ENCODE results near the gene BTN2A1. TPM values are rescaled to one million over a fixed set of nuclear protein-coding genes. Genes with fewer than 3 reads are reported as not detected.

BTN2A1 gene
- total and polyA plus RNA-seq, 9 of the 15 experiments (the other 6 are each of a cell fraction or from before 2014, with no cell fraction given): 6.7 to 22.1 (median 16.4) TPM

DNA sequence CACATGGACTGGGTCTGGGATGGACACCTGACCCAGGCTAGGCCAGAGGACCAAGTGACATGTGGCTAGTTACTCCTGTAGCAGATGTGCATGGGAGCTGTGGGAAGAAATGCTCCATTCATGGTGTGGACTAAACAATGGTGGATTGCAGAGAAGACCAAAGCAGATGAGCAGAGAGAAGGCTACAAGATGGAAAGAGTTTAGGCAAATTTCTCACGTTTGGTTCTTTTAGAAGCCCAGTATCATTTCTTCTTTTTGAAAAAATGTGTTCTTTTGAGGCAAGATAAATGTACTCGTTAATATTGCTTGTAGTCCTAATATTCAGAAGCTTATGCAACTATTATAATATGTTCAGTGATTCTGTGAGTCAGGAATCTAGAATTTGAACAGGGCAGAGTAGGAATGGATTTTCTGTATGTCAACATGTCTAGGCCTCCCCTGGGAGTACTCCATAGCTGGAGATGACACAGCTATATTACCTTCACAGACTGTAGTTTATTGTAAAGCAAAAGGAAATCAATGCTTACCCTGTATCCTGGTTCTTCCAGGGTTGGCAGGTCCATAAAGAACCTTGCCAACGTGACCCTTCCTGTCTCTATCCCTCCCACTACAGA is 2.3 kb upstream of the BTN2A1 start:
- Histone ChIP-seq H3K9me3 (replicated peaks; ENCODE audit: control insufficient read depth, insufficient read depth, low read depth, low read length) (no peaks in the 10 kb centered on the region), H3K4me3 (no peak overlapping the region), H3K9ac (ENCODE audit: insufficient read depth in 1 of 2, low read depth in 2 of 2, low read length in 2 of 2) (no peak overlapping the region; a peak in 1 of 4 replicates), H3K36me3 (ENCODE audit: control insufficient read depth, insufficient read depth, low read length) (peaks cover 16% of the 10 kb centered on the region), H3K79me2 (ENCODE audit: control insufficient read depth, insufficient read depth, low read length) (peaks cover 23% of the 10 kb centered on the region), H3K27me3 (ENCODE audit: control insufficient read depth in 2 of 2, insufficient read depth in 2 of 2, low read length in 2 of 2) (no peaks in the 10 kb centered on the region), H2AFZ (ENCODE audit: low read depth, low read length) (peak overlapping the region; percentile 9; the same call in 1 of the 2 replicates), H3K27ac (ENCODE audit: extremely low read depth, low read depth, low read length) (no peak overlapping the region), H3K4me2 (ENCODE audit: insufficient read depth, low read length) (no peak overlapping the region), H3K4me1 (replicated peaks in 1 of 2; ENCODE audit: control insufficient read depth in 2 of 2, insufficient read depth in 2 of 2, low read length in 2 of 2) (peaks cover 6 to 14% of the 10 kb centered on the region in 2 experiments; a peak in 3 of 5 replicates), H4K20me1 (replicated peaks; ENCODE audit: control insufficient read depth, insufficient read depth, low read length) (no peaks in the 10 kb centered on the region), H3K9me1 (ENCODE audit: control insufficient read depth, insufficient read depth, low read length) (no peaks in the 10 kb centered on the region)
- 37% methylated on average over 3 of the region's 3 CpGs for WGBS (ENCODE audit: insufficient coverage, low coverage, missing lambda C conversion rate)
- in situ Hi-C loops (cut with MboI) (no loop called here), intact Hi-C loops (cut with micrococcal nuclease) (no loop called here)
- FAIRE-seq (no peak), ATAC-seq (no peak), DNase-seq (ENCODE audit: extremely low read depth in 1 of 4, low spot score in 3 of 4) (no peak)
- no TSS peak for BruUV-seq (replicated peaks)
- POLR2A ChIA-PET: interaction anchor here (0.5 to 3.0 kb wide), 5 partner anchors 10 to 296 kb away, joined by 3 to 21 read pairs (median 3); no protein-coding TSS in a partner anchor
- CTCF ChIA-PET (ENCODE audit: low intra/inter-chr PET ratio): no interaction called here
- 0 out of 2 replicates have a peak, but pooled peaks have one; percentile 32 for TF ChIP-seq ZNF24 (IDR thresholded peaks at IDR 0.05)
- TF ChIP-seq, protein P1, sequence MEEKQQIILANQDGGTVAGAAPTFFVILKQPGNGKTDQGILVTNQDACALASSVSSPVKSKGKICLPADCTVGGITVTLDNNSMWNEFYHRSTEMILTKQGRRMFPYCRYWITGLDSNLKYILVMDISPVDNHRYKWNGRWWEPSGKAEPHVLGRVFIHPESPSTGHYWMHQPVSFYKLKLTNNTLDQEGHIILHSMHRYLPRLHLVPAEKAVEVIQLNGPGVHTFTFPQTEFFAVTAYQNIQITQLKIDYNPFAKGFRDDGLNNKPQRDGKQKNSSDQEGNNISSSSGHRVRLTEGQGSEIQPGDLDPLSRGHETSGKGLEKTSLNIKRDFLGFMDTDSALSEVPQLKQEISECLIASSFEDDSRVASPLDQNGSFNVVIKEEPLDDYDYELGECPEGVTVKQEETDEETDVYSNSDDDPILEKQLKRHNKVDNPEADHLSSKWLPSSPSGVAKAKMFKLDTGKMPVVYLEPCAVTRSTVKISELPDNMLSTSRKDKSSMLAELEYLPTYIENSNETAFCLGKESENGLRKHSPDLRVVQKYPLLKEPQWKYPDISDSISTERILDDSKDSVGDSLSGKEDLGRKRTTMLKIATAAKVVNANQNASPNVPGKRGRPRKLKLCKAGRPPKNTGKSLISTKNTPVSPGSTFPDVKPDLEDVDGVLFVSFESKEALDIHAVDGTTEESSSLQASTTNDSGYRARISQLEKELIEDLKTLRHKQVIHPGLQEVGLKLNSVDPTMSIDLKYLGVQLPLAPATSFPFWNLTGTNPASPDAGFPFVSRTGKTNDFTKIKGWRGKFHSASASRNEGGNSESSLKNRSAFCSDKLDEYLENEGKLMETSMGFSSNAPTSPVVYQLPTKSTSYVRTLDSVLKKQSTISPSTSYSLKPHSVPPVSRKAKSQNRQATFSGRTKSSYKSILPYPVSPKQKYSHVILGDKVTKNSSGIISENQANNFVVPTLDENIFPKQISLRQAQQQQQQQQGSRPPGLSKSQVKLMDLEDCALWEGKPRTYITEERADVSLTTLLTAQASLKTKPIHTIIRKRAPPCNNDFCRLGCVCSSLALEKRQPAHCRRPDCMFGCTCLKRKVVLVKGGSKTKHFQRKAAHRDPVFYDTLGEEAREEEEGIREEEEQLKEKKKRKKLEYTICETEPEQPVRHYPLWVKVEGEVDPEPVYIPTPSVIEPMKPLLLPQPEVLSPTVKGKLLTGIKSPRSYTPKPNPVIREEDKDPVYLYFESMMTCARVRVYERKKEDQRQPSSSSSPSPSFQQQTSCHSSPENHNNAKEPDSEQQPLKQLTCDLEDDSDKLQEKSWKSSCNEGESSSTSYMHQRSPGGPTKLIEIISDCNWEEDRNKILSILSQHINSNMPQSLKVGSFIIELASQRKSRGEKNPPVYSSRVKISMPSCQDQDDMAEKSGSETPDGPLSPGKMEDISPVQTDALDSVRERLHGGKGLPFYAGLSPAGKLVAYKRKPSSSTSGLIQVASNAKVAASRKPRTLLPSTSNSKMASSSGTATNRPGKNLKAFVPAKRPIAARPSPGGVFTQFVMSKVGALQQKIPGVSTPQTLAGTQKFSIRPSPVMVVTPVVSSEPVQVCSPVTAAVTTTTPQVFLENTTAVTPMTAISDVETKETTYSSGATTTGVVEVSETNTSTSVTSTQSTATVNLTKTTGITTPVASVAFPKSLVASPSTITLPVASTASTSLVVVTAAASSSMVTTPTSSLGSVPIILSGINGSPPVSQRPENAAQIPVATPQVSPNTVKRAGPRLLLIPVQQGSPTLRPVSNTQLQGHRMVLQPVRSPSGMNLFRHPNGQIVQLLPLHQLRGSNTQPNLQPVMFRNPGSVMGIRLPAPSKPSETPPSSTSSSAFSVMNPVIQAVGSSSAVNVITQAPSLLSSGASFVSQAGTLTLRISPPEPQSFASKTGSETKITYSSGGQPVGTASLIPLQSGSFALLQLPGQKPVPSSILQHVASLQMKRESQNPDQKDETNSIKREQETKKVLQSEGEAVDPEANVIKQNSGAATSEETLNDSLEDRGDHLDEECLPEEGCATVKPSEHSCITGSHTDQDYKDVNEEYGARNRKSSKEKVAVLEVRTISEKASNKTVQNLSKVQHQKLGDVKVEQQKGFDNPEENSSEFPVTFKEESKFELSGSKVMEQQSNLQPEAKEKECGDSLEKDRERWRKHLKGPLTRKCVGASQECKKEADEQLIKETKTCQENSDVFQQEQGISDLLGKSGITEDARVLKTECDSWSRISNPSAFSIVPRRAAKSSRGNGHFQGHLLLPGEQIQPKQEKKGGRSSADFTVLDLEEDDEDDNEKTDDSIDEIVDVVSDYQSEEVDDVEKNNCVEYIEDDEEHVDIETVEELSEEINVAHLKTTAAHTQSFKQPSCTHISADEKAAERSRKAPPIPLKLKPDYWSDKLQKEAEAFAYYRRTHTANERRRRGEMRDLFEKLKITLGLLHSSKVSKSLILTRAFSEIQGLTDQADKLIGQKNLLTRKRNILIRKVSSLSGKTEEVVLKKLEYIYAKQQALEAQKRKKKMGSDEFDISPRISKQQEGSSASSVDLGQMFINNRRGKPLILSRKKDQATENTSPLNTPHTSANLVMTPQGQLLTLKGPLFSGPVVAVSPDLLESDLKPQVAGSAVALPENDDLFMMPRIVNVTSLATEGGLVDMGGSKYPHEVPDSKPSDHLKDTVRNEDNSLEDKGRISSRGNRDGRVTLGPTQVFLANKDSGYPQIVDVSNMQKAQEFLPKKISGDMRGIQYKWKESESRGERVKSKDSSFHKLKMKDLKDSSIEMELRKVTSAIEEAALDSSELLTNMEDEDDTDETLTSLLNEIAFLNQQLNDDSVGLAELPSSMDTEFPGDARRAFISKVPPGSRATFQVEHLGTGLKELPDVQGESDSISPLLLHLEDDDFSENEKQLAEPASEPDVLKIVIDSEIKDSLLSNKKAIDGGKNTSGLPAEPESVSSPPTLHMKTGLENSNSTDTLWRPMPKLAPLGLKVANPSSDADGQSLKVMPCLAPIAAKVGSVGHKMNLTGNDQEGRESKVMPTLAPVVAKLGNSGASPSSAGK (IDR thresholded peaks at IDR 0.05): peak; percentile 13; the same call in 1 of the 2 replicates
- TF ChIP-seq, protein P2, sequence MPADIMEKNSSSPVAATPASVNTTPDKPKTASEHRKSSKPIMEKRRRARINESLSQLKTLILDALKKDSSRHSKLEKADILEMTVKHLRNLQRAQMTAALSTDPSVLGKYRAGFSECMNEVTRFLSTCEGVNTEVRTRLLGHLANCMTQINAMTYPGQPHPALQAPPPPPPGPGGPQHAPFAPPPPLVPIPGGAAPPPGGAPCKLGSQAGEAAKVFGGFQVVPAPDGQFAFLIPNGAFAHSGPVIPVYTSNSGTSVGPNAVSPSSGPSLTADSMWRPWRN (IDR thresholded peaks at IDR 0.05; ENCODE audit: low read depth): no peak
